Sigmoid colon (tissue), 4 donors: ENCODE data around the gene PPARD.

Experiments used
- CTCF ChIP-seq, 4 experiments: fragments of 450-650 bp in 3 of 4; fragments of 200-600 bp in 1 of 4; IDR thresholded peaks; one replicate each; pipeline ENCODE4 v1.5.1; 2016 to 2019; ENCODE audit warnings: antibody characterized with exemption in 4 of 4, mild to moderate bottlenecking in 3 of 4, moderate library complexity in 2 of 4
- POLR2A ChIP-seq, 2 donors: fragments of 450-650 bp; IDR thresholded peaks; one replicate each; pipeline ENCODE4 v1.6.1; 2016; ENCODE audit warnings: antibody characterized with exemption in 2 of 2, mild to moderate bottlenecking in 2 of 2, moderate library complexity in 2 of 2
- POLR2AphosphoS5 ChIP-seq, 4 donors: sonication (generic); formaldehyde crosslinking; IDR thresholded peaks; one replicate each; pipeline ENCODE4 v1.6.1; 2017; ENCODE audit warnings: antibody characterized with exemption in 4 of 4

- TF ChIP-seq POLR2A (IDR thresholded peaks at IDR 0.05) = no peak
- TF ChIP-seq CTCF (IDR thresholded peaks at IDR 0.05) = peak; percentile 32 to 71 (median 65)
- no peak for TF ChIP-seq POLR2AphosphoS5 (IDR thresholded peaks at IDR 0.05)
Observed at GRCh38 chr6:35294308-35294945, 47.9 kb upstream of the PPARD start.
